ENCODE results near the gene FAM180B. TPM values are rescaled to one million over a fixed set of nuclear protein-coding genes. Genes with fewer than 3 reads are reported as not detected.

Gene FAM180B
- total and polyA plus RNA-seq, 2 donors (not counting 1 experiment from before 2014, with no cell fraction given) = not detected

- peaks cover 21% of the 10 kb centered on the region for H3K79me2 ChIP-seq (ENCODE audit: control insufficient read depth, insufficient read depth, low read length)
- TF ChIP-seq EZH2 (IDR thresholded peaks at IDR 0.05; ENCODE audit: low read length, missing control alignments) = no peak
- no peak for TF ChIP-seq CTCF (conservative IDR thresholded peaks at IDR 0.05 in 1 of 2, IDR thresholded peaks at IDR 0.05 in 1 of 2; ENCODE audit: low read depth in 1 of 2, low read length in 2 of 2)
- no peaks in the 10 kb centered on the region for H3K27me3 ChIP-seq (ENCODE audit: control insufficient read depth, insufficient read depth, low read length)
- H3K4me3 ChIP-seq (replicated peaks in 1 of 4; ENCODE audit: control extremely low read depth in 1 of 4, insufficient read depth in 1 of 4, low read depth in 3 of 4, low read length in 4 of 4) = no peak overlapping the region
- no peak overlapping the region for H3K27ac ChIP-seq (ENCODE audit: insufficient read depth, low read length)
- peaks cover 16% of the 10 kb centered on the region for H3K4me1 ChIP-seq (ENCODE audit: control insufficient read depth, extremely low read depth, insufficient read depth, low read length)
- H3K36me3 ChIP-seq (ENCODE audit: control insufficient read depth, insufficient read depth, low read length) = peaks cover 10% of the 10 kb centered on the region
- no peaks in the 10 kb centered on the region for H3K9me3 ChIP-seq (ENCODE audit: control insufficient read depth, insufficient read depth, low read depth, low read length)
- no peak overlapping the region for H2AFZ ChIP-seq (ENCODE audit: low read length)
- no peak overlapping the region for H3K4me2 ChIP-seq (ENCODE audit: extremely low read depth, insufficient read depth, low read length)
- DNase-seq (ENCODE audit: low read depth in 2 of 2) = no peak
- H3K9ac ChIP-seq (ENCODE audit: insufficient read depth, low read length) = no peak overlapping the region
- H4K20me1 ChIP-seq (ENCODE audit: control insufficient read depth, extremely low read depth, insufficient read depth, low read length) = no peaks in the 10 kb centered on the region
These were observed 16.8 kb upstream of the FAM180B start for GRCh38 chr11:47569646-47570045.

DNA sequence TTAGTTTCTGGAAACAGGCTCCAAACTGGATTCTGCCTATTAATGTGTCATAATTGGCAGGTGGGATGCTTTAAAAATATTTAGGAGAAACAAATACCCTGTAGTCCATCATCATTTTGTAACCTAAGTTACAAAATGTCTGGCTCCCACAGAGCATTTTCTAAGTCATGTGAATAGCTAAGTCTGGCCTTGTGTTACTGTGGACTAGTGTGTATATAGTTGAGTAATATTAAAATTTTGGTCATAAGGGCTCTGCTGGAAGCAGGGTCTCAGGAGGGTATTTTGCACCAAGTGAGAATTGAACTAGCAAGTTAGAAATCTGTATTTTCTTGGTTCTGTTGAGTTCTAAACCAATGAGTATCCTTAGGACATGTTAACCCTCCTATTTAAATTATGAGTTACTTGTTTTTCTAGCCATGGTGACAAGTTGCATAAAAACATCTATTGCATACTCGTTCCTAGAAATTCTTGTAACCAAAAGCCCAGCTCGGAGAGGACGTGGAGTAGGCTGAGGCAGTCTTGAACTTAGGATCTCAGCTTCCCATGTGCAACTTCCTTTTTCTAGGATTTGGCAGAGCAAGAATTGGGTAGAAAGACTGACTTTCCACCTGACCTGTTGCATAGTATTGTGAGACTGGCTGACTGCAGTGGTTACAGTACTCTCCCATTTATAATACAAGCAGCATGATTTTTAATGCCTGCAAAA is 15.7 kb upstream of the FAM180B start:
- H3K9me3 ChIP-seq (ENCODE audit: control insufficient read depth, insufficient read depth, low read depth, low read length) = no peaks in the 10 kb centered on the region
- no peak overlapping the region for H3K4me3 ChIP-seq (replicated peaks in 1 of 4; ENCODE audit: control extremely low read depth in 1 of 4, insufficient read depth in 1 of 4, low read depth in 3 of 4, low read length in 4 of 4)
- H3K9ac ChIP-seq (ENCODE audit: insufficient read depth, low read length) = no peak overlapping the region
- TF ChIP-seq EZH2 (IDR thresholded peaks at IDR 0.05; ENCODE audit: low read length, missing control alignments) (no peak), CTCF (conservative IDR thresholded peaks at IDR 0.05 in 1 of 2, IDR thresholded peaks at IDR 0.05 in 1 of 2; ENCODE audit: low read depth in 1 of 2, low read length in 2 of 2) (no peak)
- peaks cover 18% of the 10 kb centered on the region for H3K79me2 ChIP-seq (ENCODE audit: control insufficient read depth, insufficient read depth, low read length)
- no peak overlapping the region for H3K4me2 ChIP-seq (ENCODE audit: extremely low read depth, insufficient read depth, low read length)
- no peak for DNase-seq (ENCODE audit: low read depth in 2 of 2)
- peaks cover 13% of the 10 kb centered on the region for H3K36me3 ChIP-seq (ENCODE audit: control insufficient read depth, insufficient read depth, low read length)
- no peaks in the 10 kb centered on the region for H4K20me1 ChIP-seq (ENCODE audit: control insufficient read depth, extremely low read depth, insufficient read depth, low read length)
- no peak overlapping the region for H3K27ac ChIP-seq (ENCODE audit: insufficient read depth, low read length)
- peaks cover 16% of the 10 kb centered on the region for H3K4me1 ChIP-seq (ENCODE audit: control insufficient read depth, extremely low read depth, insufficient read depth, low read length)
- H3K27me3 ChIP-seq (ENCODE audit: control insufficient read depth, insufficient read depth, low read length) = no peaks in the 10 kb centered on the region
- no peak overlapping the region for H2AFZ ChIP-seq (ENCODE audit: low read length)

DNA sequence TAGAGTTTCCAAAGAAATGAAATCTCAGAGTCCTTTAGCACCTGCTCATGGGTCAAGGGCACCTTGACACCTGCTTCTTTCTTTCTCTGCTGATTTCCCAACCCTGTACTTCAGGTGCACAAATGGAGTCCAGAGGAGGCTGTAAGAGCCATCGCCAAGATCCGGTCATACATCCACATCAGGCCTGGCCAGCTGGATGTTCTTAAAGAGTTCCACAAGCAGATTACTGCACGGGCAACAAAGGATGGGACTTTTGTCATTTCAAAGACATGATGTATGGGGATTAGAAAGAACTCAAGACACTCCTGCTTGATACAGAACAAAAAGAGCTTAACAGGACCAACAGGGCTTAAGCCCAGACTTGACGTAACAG is 15.1 kb upstream of the FAM180B start:
- Histone ChIP-seq H3K9me3 (ENCODE audit: control insufficient read depth, insufficient read depth, low read depth, low read length) (no peaks in the 10 kb centered on the region), H3K36me3 (ENCODE audit: control insufficient read depth, insufficient read depth, low read length) (peaks cover 13% of the 10 kb centered on the region), H2AFZ (ENCODE audit: low read length) (no peak overlapping the region), H3K4me3 (replicated peaks in 1 of 4; ENCODE audit: control extremely low read depth in 1 of 4, insufficient read depth in 1 of 4, low read depth in 3 of 4, low read length in 4 of 4) (no peak overlapping the region), H4K20me1 (ENCODE audit: control insufficient read depth, extremely low read depth, insufficient read depth, low read length) (no peaks in the 10 kb centered on the region), H3K4me2 (ENCODE audit: extremely low read depth, insufficient read depth, low read length) (no peak overlapping the region), H3K9ac (ENCODE audit: insufficient read depth, low read length) (no peak overlapping the region), H3K27ac (ENCODE audit: insufficient read depth, low read length) (no peak overlapping the region), H3K4me1 (ENCODE audit: control insufficient read depth, extremely low read depth, insufficient read depth, low read length) (peaks cover 16% of the 10 kb centered on the region), H3K79me2 (ENCODE audit: control insufficient read depth, insufficient read depth, low read length) (peaks cover 13% of the 10 kb centered on the region), H3K27me3 (ENCODE audit: control insufficient read depth, insufficient read depth, low read length) (no peaks in the 10 kb centered on the region)
- no peak for DNase-seq (ENCODE audit: low read depth in 2 of 2)
- TF ChIP-seq CTCF (conservative IDR thresholded peaks at IDR 0.05 in 1 of 2, IDR thresholded peaks at IDR 0.05 in 1 of 2; ENCODE audit: low read depth in 1 of 2, low read length in 2 of 2) = no peak
- no peak for TF ChIP-seq EZH2 (IDR thresholded peaks at IDR 0.05; ENCODE audit: low read length, missing control alignments)
